K562 (cell line): ENCODE results near the gene RAB13. TPM values are rescaled to one million over a fixed set of nuclear protein-coding genes. Genes with fewer than 3 reads are reported as not detected.

Source experiments
- E2F5 ChIP-seq: sonication (generic); formaldehyde crosslinking; IDR thresholded peaks from 2 replicates; pipeline ENCODE4 v1.8.0; 2022; ENCODE audit warnings: mild to moderate bottlenecking, missing genetic modification reagents
- EWSR1 ChIP-seq: fragments of 450-650 bp; IDR thresholded peaks from 2 replicates; pipeline ENCODE4 v1.6.1; 2018; ENCODE audit warnings: borderline replicate concordance, mild to moderate bottlenecking, low read depth, moderate library complexity; ENCODE audit not compliant: partially characterized antibody
- HDGF ChIP-seq: fragments of 450-650 bp; IDR thresholded peaks from 2 replicates; pipeline ENCODE4 v1.6.1; 2016
- JUND ChIP-seq, 2 experiments: IDR thresholded peaks; 2 replicates in 1 of 2; 3 replicates in 1 of 2; pipeline ENCODE4 v1.6.1; 2011; ENCODE audit warnings: borderline replicate concordance in 2 of 2, low read depth in 2 of 2, low read length in 2 of 2, improper control_type of control experiment in 1 of 2, missing biosample characterization in 1 of 2, missing genetic modification characterization in 1 of 2, missing genetic modification reagents in 1 of 2
- MCM5 ChIP-seq: fragments of 450-650 bp; IDR thresholded peaks from 2 replicates; pipeline ENCODE4 v1.6.1; 2016; ENCODE audit warnings: low read depth
- MTF1 ChIP-seq: fragments of 250-450 bp; sonication (Bioruptor Pico); IDR thresholded peaks from 2 replicates; pipeline ENCODE4 v1.9.0; 2021; ENCODE audit warnings: moderate library complexity, mild to moderate bottlenecking, inconsistent platforms, borderline replicate concordance
- NFE2 ChIP-seq: IDR thresholded peaks from 2 replicates; pipeline ENCODE4 v1.6.1; 2014; ENCODE audit warnings: antibody characterized with exemption, low read depth
- PML ChIP-seq: IDR thresholded peaks from 2 replicates; pipeline ENCODE4 v1.6.1; 2012; ENCODE audit warnings: low read length, inconsistent platforms
- RBBP5 ChIP-seq: fragments of 200-600 bp; sonication (generic); IDR thresholded peaks from 2 replicates; pipeline ENCODE4 v1.6.1; 2012; ENCODE audit warnings: borderline replicate concordance, mild to moderate bottlenecking, low read length, control low read depth, inconsistent platforms; ENCODE audit not compliant: insufficient read depth, poor library complexity, severe bottlenecking
- SREBF1 ChIP-seq: fragments of 150-350 bp; IDR thresholded peaks from 2 replicates; pipeline ENCODE4 v1.6.1; 2014; ENCODE audit warnings: antibody characterized with exemption, low read depth, low read length, borderline replicate concordance
- SRSF1 ChIP-seq: fragments of 200-400 bp; formaldehyde crosslinking; IDR thresholded peaks from 2 replicates; pipeline ENCODE4 v1.6.1; 2017; ENCODE audit warnings: mild to moderate bottlenecking, low read depth, low read length, moderate library complexity
- TAF1 ChIP-seq: IDR thresholded peaks from 2 replicates; pipeline ENCODE4 v1.6.1; 2011; ENCODE audit warnings: mild to moderate bottlenecking, low read length, moderate library complexity; ENCODE audit not compliant: insufficient read depth, control insufficient read depth, severe bottlenecking; ENCODE audit errors: extremely low read depth
- TAF7 ChIP-seq: fragments of 450-650 bp; IDR thresholded peaks from 2 replicates; pipeline ENCODE4 v1.6.1; 2016; ENCODE audit warnings: missing genetic modification characterization, missing compliant biosample characterization
- ZNF134 ChIP-seq: fragments of 250-450 bp; sonication (Bioruptor Pico); conservative IDR thresholded peaks from 2 replicates; pipeline ENCODE4 v1.4.0; 2020
- ZNF318 ChIP-seq, 2 experiments: fragments of 450-650 bp; IDR thresholded peaks; 2 replicates each; pipeline ENCODE4 v1.6.1; 2016; ENCODE audit warnings: mild to moderate bottlenecking in 2 of 2, borderline replicate concordance in 1 of 2, low read depth in 1 of 2, moderate library complexity in 1 of 2
- ZNF717 ChIP-seq: fragments of 250-450 bp; sonication (Bioruptor Pico); IDR thresholded peaks from 2 replicates; pipeline ENCODE4 v1.5.0; 2021
- polyA plus RNA-seq, 8 experiments: library from polyadenylated mRNA; depleted of rRNA in 4 of 8; stranded (reverse) in 5 of 8; unstranded in 3 of 8; fragments of >200 nt; fragmentation: Nextera tagmentation in 2 of 8; fragmentation: Illumina TruSeq in 1 of 8; extraction: Ambion mirVana in 2 of 8; extraction: Trizol in 1 of 8; gene quantifications; 2 replicates each; pipeline versions ENCODE4 v1.2.1 to v1.2.3, GENCODE V29; 2011 to 2014; ENCODE audit warnings: inconsistent platforms in 1 of 8, missing spikeins in 1 of 8
- total RNA-seq, 7 experiments: library from RNA; depleted of rRNA in 6 of 7; stranded (reverse); fragments of >200 nt in 6 of 7; fragmentation: Illumina TruSeq in 2 of 7; extraction: Trizol in 2 of 7; gene quantifications; 2 replicates each; pipeline versions ENCODE4 v1.2.1 to v1.2.3, GENCODE V29; 2011 to 2021; ENCODE audit warnings: low replicate concordance in 1 of 7
- TF ChIP-seq, protein P1 (sequence below): fragments of 450-650 bp; IDR thresholded peaks from 2 replicates; pipeline ENCODE4 v1.6.1; 2016; ENCODE audit warnings: antibody characterized with exemption

Gene RAB13
- total and polyA plus RNA-seq, 9 of the 15 experiments (the other 6 are each of a cell fraction or from before 2014, with no cell fraction given) = 22.3 to 100 (median 39.8) TPM

- TF ChIP-seq E2F5 (no peak), MTF1 (no peak), SREBF1 (no peak), EWSR1 (no peak), RBBP5 (no peak), TAF1 (peak; percentile 63), ZNF318 (IDR thresholded peaks at IDR 0.05; ENCODE audit: borderline replicate concordance in 1 of 2, low read depth in 1 of 2) (no peak), MCM5 (no peak), ZNF134 (no peak), NFE2 (no peak), ZNF717 (CRISPR knock-in tag) (no peak), TAF7 (tag) (no peak), HDGF (no peak; the same call in 1 of the 2 replicates), PML (no peak), JUND (IDR thresholded peaks at IDR 0.05; ENCODE audit: borderline replicate concordance, low read depth, low read length) (peak; percentile 96), JUND (tag; IDR thresholded peaks at IDR 0.05; ENCODE audit: borderline replicate concordance, low read depth, low read length) (peak; percentile 90; the same call in 2 of the 3 replicates), SRSF1 (no peak)
- TF ChIP-seq, protein P1, sequence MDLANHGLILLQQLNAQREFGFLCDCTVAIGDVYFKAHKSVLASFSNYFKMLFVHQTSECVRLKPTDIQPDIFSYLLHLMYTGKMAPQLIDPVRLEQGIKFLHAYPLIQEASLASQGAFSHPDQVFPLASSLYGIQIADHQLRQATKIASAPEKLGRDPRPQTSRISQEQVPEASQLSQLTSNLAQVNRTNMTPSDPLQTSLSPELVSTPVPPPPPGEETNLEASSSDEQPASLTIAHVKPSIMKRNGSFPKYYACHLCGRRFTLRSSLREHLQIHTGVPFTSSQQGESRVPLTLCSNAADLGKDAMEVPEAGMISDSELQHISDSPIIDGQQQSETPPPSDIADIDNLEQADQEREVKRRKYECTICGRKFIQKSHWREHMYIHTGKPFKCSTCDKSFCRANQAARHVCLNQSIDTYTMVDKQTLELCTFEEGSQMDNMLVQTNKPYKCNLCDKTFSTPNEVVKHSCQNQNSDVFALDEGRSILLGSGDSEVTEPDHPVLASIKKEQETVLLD = peak; percentile 40
These were observed 712 bp downstream of the RAB13 start (continued) for GRCh38 chr1:153985341-153985912.
